K562 (cell line): Measurements from ENCODE around the gene EPHB4. TPM values are rescaled to one million over a fixed set of nuclear protein-coding genes. Genes with fewer than 3 reads are reported as not detected.

Experiments
- ATAC-seq: fragments of 200-7000 bp; cut with Tn5 transposase; 3 replicates; pipeline ENCODE4 v1.9.1; 2020; ENCODE audit warnings: moderate library complexity
- BruUV-seq: library from RNA; stranded (reverse); fragments of 400-500 nt; replicated peaks from 2 replicates; lab custom pipeline; 2021; lab: Mats Ljungman, UMichigan
- CTCF ChIA-PET: fragments of 300-600 bp; formaldehyde crosslinking; extraction: SDS; loops from one replicate; lab custom pipeline; 2021; ENCODE audit warnings: low intra/inter-chr PET ratio; lab: Yijun Ruan, JAX
- POLR2A ChIA-PET: fragments of 300-600, 350-650 bp; sonication (Branson Sonifier 250); formaldehyde crosslinking; extraction: SDS; loops from one replicate; lab custom pipeline; 2021; ENCODE audit warnings: antibody characterized with exemption, inconsistent platforms; lab: Yijun Ruan, JAX
- DNase-seq, 4 experiments: peaks; one replicate each; pipeline versions ENCODE4 v3.0.0 to v3.0.0-alpha.2; 2011 to 2018; ENCODE audit warnings: low spot score in 3 of 4, mixed read lengths in 3 of 4; ENCODE audit errors: extremely low read depth in 1 of 4
- FAIRE-seq: peaks from 2 replicates; lab custom pipeline; 2011; peaks lifted over from hg19 to GRCh38; lab: Jason Lieb, UNC
- H2AFZ ChIP-seq: 2 replicates; pipeline ENCODE4 v1.6.0; 2011; ENCODE audit warnings: low read depth, low read length, control low read depth, inconsistent platforms
- H3K27ac ChIP-seq: fragments of 200-600 bp; 3 replicates; pipeline ENCODE4 v1.8.0; 2011; ENCODE audit warnings: low read depth, mild to moderate bottlenecking, control low read depth, inconsistent platforms, low read length, moderate library complexity, mixed read lengths; ENCODE audit errors: extremely low read depth
- H3K27me3 ChIP-seq, 2 experiments: fragments of 300-600 bp in 1 of 2; 2 replicates in 1 of 2; 3 replicates in 1 of 2; pipeline versions ENCODE4 v1.6.0 to v1.8.0; 2011; ENCODE audit warnings: inconsistent platforms in 2 of 2, low read length in 2 of 2, mild to moderate bottlenecking in 1 of 2, mixed read lengths in 1 of 2, moderate library complexity in 1 of 2; ENCODE audit not compliant: control insufficient read depth in 2 of 2, insufficient read depth in 2 of 2
- H3K36me3 ChIP-seq: fragments of 300-600 bp; 3 replicates; pipeline ENCODE4 v1.8.0; 2011; ENCODE audit warnings: mild to moderate bottlenecking, low read length, inconsistent platforms; ENCODE audit not compliant: control insufficient read depth, insufficient read depth
- H3K4me1 ChIP-seq, 2 experiments: fragments of 200-600 bp in 1 of 2; replicated peaks in 1 of 2; 2 replicates in 1 of 2; 3 replicates in 1 of 2; pipeline versions ENCODE4 v1.5.1 to v1.8.0; 2011; ENCODE audit warnings: inconsistent platforms in 2 of 2, low read length in 2 of 2, mild to moderate bottlenecking in 1 of 2, mixed read lengths in 1 of 2, moderate library complexity in 1 of 2; ENCODE audit not compliant: control insufficient read depth in 2 of 2, insufficient read depth in 2 of 2
- H3K4me2 ChIP-seq: 2 replicates; pipeline ENCODE4 v1.6.1; 2011; ENCODE audit warnings: low read length, control low read depth, inconsistent platforms, mixed read lengths; ENCODE audit not compliant: insufficient read depth
- H3K4me3 ChIP-seq: fragments of 200-600 bp; sonication (generic), shearing (Covaris generic); 2 replicates; pipeline ENCODE4 v1.5.1; 2016; ENCODE audit warnings: control low read depth, inconsistent platforms
- H3K79me2 ChIP-seq: fragments of 200-600 bp; 3 replicates; pipeline ENCODE4 v1.8.0; 2011; ENCODE audit warnings: low read length, inconsistent platforms; ENCODE audit not compliant: control insufficient read depth, insufficient read depth
- H3K9ac ChIP-seq, 2 experiments: 2 replicates each; pipeline versions ENCODE4 v1.6.0 to v1.6.1; 2011; ENCODE audit warnings: low read depth in 2 of 2, low read length in 2 of 2, control low read depth in 1 of 2, inconsistent platforms in 1 of 2, mild to moderate bottlenecking in 1 of 2, mixed read lengths in 1 of 2; ENCODE audit not compliant: insufficient read depth in 1 of 2
- H3K9me1 ChIP-seq: one replicate; pipeline ENCODE4 v1.6.0; 2011; ENCODE audit warnings: inconsistent platforms, mild to moderate bottlenecking, low read length, moderate library complexity; ENCODE audit not compliant: control insufficient read depth, insufficient read depth
- H3K9me3 ChIP-seq: replicated peaks from 2 replicates; pipeline ENCODE4 v1.5.1; 2011; ENCODE audit warnings: low read depth, low read length, inconsistent platforms; ENCODE audit not compliant: control insufficient read depth, insufficient read depth
- H4K20me1 ChIP-seq: replicated peaks from 2 replicates; pipeline ENCODE4 v1.6.1; 2011; ENCODE audit warnings: low read length, inconsistent platforms, mixed read lengths; ENCODE audit not compliant: control insufficient read depth, insufficient read depth
- KAT8 ChIP-seq: fragments of 450-650 bp; IDR thresholded peaks from 2 replicates; pipeline ENCODE4 v1.6.1; 2016; ENCODE audit warnings: low read depth, mild to moderate bottlenecking
- MEIS2 ChIP-seq: fragments of 450-650 bp; IDR thresholded peaks from 2 replicates; pipeline ENCODE4 v1.6.1; 2014; ENCODE audit warnings: mild to moderate bottlenecking; ENCODE audit not compliant: partially characterized antibody
- PKNOX1 ChIP-seq: fragments of 450-650 bp; IDR thresholded peaks from 2 replicates; pipeline ENCODE4 v1.6.1; 2016
- ZNF785 ChIP-seq: fragments of 250-450 bp; sonication (Bioruptor Pico); IDR thresholded peaks from 2 replicates; pipeline ENCODE4 v1.4.0; 2020; ENCODE audit warnings: mild to moderate bottlenecking
- WGBS: fragments of 100-300 bp; shearing (Covaris generic); methylation state at CpG from one replicate; pipeline ENCODE4 v1.1.6; 2016; ENCODE audit warnings: low coverage, mixed read lengths; ENCODE audit not compliant: insufficient coverage; ENCODE audit errors: missing lambda C conversion rate; 5-methylcytosine and 5-hydroxymethylcytosine counted together
- in situ Hi-C: fragments of 300-500 bp; cut with MboI; formaldehyde crosslinking; loops from 4 replicates; pipeline ENCODE4 v1.15.0; 2018; ENCODE audit warnings: inconsistent platforms, mixed read lengths
- intact Hi-C: fragments of 100-400 bp; cut with micrococcal nuclease; formaldehyde crosslinking; loops from 2 replicates; pipeline ENCODE4 v1.14.2; 2022
- polyA plus RNA-seq, 8 experiments: library from polyadenylated mRNA; depleted of rRNA in 4 of 8; stranded (reverse) in 5 of 8; unstranded in 3 of 8; fragments of >200 nt; fragmentation: Nextera tagmentation in 2 of 8; fragmentation: Illumina TruSeq in 1 of 8; extraction: Ambion mirVana in 2 of 8; extraction: Trizol in 1 of 8; gene quantifications; 2 replicates each; pipeline versions ENCODE4 v1.2.1 to v1.2.3, GENCODE V29; 2011 to 2014; ENCODE audit warnings: inconsistent platforms in 1 of 8, missing spikeins in 1 of 8
- total RNA-seq, 7 experiments: library from RNA; depleted of rRNA in 6 of 7; stranded (reverse); fragments of >200 nt in 6 of 7; fragmentation: Illumina TruSeq in 2 of 7; extraction: Trizol in 2 of 7; gene quantifications; 2 replicates each; pipeline versions ENCODE4 v1.2.1 to v1.2.3, GENCODE V29; 2011 to 2021; ENCODE audit warnings: low replicate concordance in 1 of 7

The EPHB4 gene
- total and polyA plus RNA-seq, 9 of the 15 experiments (the other 6 are each of a cell fraction or from before 2014, with no cell fraction given), result 1.2 to 82.1 (median 37.9) TPM

DNA sequence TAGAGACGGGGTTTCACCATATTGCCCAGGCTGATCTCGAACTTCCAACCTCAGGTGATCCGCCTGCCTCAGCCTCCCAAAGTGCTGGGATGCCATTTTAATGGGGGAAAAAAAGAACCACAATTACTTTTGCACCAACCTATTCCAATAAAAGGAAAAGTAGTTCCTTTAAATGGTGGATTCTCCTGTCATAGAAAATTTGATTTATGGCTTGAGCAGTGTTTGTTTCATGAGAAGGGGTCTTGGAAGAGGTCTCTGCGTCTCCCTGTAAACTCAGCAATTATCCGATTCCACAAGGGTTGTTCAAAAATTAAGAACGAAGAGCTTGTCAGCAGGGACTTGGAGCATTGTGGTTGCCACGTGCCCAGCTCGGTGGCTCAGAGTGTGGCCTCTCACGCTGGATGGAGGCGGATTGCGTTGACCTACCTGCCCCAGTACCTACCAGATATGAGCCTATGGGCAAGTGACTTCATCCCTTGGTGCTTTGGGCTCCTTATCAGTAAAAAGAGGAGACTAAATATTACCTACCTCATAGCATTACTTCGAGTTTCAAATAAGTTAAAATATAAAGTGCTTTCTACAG lies 37.0 kb upstream of the EPHB4 start:
- ATAC-seq (no peak), FAIRE-seq (no peak)
- H3K9me1 ChIP-seq, result no peaks in the 10 kb centered on the region
- TF ChIP-seq MEIS2 (peak; percentile 53), ZNF785 (CRISPR knock-in tag) (no peak), KAT8 (no peak), PKNOX1 (peak; percentile 73)
- TF ChIP-seq, all 486 proteins: peak for 2
- intact Hi-C loops (no loop called here), in situ Hi-C loops (no loop called here)
- H3K9ac ChIP-seq, result peak overlapping the region in 1 of 2 experiments; percentile 84; a peak in 2 of 4 replicates
- no TSS peak for BruUV-seq
- peaks cover 18 to 55% of the 10 kb centered on the region in 2 experiments for H3K4me1 ChIP-seq
- no peaks in the 10 kb centered on the region for H4K20me1 ChIP-seq
- WGBS, result 76% methylated on average over 12 of the region's 12 CpGs
- no peak overlapping the region for H2AFZ ChIP-seq
- no peaks in the 10 kb centered on the region; a peak in 1 of 5 replicates for H3K27me3 ChIP-seq
- DNase-seq, result no peak
- no peaks in the 10 kb centered on the region for H3K9me3 ChIP-seq
- H3K79me2 ChIP-seq, result peaks cover 28% of the 10 kb centered on the region
- no peak overlapping the region for H3K27ac ChIP-seq
- POLR2A ChIA-PET, result interaction anchor here (1.0 kb wide), 1 partner anchor 10 kb away, joined by 3 read pairs; no protein-coding TSS in a partner anchor
- no peak overlapping the region for H3K4me3 ChIP-seq
- peaks cover 39% of the 10 kb centered on the region; the same call in 2 of the 3 replicates for H3K36me3 ChIP-seq
- H3K4me2 ChIP-seq, result no peak overlapping the region
- CTCF ChIA-PET, result no interaction called here
